Measurements from ENCODE around the gene ABL1. TPM values are rescaled to one million over a fixed set of nuclear protein-coding genes. Genes with fewer than 3 reads are reported as not detected.

The ABL1 gene
- total RNA-seq, 1 donor from 2014 or later: 52.1 TPM

GRCh38 chr9:130892477-130893304 is 57.6 kb downstream of the ABL1 start:
- ATAC-seq: no peak
- no peak overlapping the region for H3K4me3 ChIP-seq
- no peak for DNase-seq
- no peak for TF ChIP-seq CTCF (IDR thresholded peaks at IDR 0.05)
- no peaks in the 10 kb centered on the region for H3K4me1 ChIP-seq
- H3K36me3 ChIP-seq: peaks cover 39% of the 10 kb centered on the region
- no peaks in the 10 kb centered on the region for H3K9me3 ChIP-seq
- H3K27ac ChIP-seq: no peak overlapping the region
- H3K27me3 ChIP-seq: no peaks in the 10 kb centered on the region
- intact Hi-C loops (cut with DNase I): no loop called here

GRCh38 chr9:130893341-130894101 is 58.5 kb downstream of the ABL1 start:
- peak overlapping the region; percentile 10 for H3K4me3 ChIP-seq
- ATAC-seq (peak; percentile 92), DNase-seq (peak; percentile 82)
- peaks cover 31% of the 10 kb centered on the region for H3K36me3 ChIP-seq
- no peaks in the 10 kb centered on the region for H3K4me1 ChIP-seq
- intact Hi-C loops (cut with DNase I): no loop called here
- H3K27me3 ChIP-seq: no peaks in the 10 kb centered on the region
- H3K27ac ChIP-seq: peak overlapping the region; percentile 63
- no peaks in the 10 kb centered on the region for H3K9me3 ChIP-seq
- peak; percentile 38 for TF ChIP-seq CTCF (IDR thresholded peaks at IDR 0.05)

GRCh38 chr9:130894546-130894945 is 59.5 kb downstream of the ABL1 start:
- Histone ChIP-seq H3K4me1 (no peaks in the 10 kb centered on the region), H3K27me3 (no peaks in the 10 kb centered on the region), H3K9me3 (no peaks in the 10 kb centered on the region), H3K36me3 (peaks cover 21% of the 10 kb centered on the region), H3K4me3 (no peak overlapping the region), H3K27ac (no peak overlapping the region)
- intact Hi-C loops (cut with DNase I): no loop called here
- DNase-seq (no peak), ATAC-seq (no peak)
- no peak for TF ChIP-seq CTCF (IDR thresholded peaks at IDR 0.05)

GRCh38 chr9:130895038-130895437 is 60.0 kb downstream of the ABL1 start:
- H3K4me1 ChIP-seq: no peaks in the 10 kb centered on the region
- H3K27ac ChIP-seq: no peak overlapping the region
- H3K27me3 ChIP-seq: no peaks in the 10 kb centered on the region
- H3K36me3 ChIP-seq: peaks cover 16% of the 10 kb centered on the region
- intact Hi-C loops (cut with DNase I): no loop called here
- no peak for TF ChIP-seq CTCF (IDR thresholded peaks at IDR 0.05)
- DNase-seq (no peak), ATAC-seq (no peak)
- H3K9me3 ChIP-seq: no peaks in the 10 kb centered on the region
- H3K4me3 ChIP-seq: no peak overlapping the region

GRCh38 chr9:130895481-130896232 is 60.6 kb downstream of the ABL1 start:
- TF ChIP-seq CTCF (IDR thresholded peaks at IDR 0.05): no peak
- peaks cover 11% of the 10 kb centered on the region for H3K36me3 ChIP-seq
- no peaks in the 10 kb centered on the region for H3K4me1 ChIP-seq
- no peak overlapping the region for H3K27ac ChIP-seq
- H3K9me3 ChIP-seq: no peaks in the 10 kb centered on the region
- intact Hi-C loops (cut with DNase I): no loop called here
- no peak for DNase-seq
- no peak for ATAC-seq
- H3K4me3 ChIP-seq: no peak overlapping the region
- H3K27me3 ChIP-seq: no peaks in the 10 kb centered on the region
